ENCODE measurements around the gene INTS2.
"Not testable (repeated sequence)": the region's sequence is repeated elsewhere in the genome, so short reads cannot be mapped to it uniquely, and the experiment has no call there.

INTS2 gene

GRCh38 chr17:61927208-61928100 is at the start of gene INTS2:
Gene INTS2, minus strand, starts transcription at chr17:61927982. Its CDS starts 1,338 bp downstream, at chr17:61926644.
- DNase-seq (ENCODE audit: low read depth, low spot score): peak; percentile 86

GRCh38 chr17:61974115-61974514 is 46.3 kb upstream of the INTS2 start:
- no peak for DNase-seq (ENCODE audit: low read depth, low spot score)

- DNase-seq (ENCODE audit: low read depth, low spot score): no peak
Measured at GRCh38 chr17:61972311-61972710, 44.5 kb upstream of the INTS2 start.

DNA sequence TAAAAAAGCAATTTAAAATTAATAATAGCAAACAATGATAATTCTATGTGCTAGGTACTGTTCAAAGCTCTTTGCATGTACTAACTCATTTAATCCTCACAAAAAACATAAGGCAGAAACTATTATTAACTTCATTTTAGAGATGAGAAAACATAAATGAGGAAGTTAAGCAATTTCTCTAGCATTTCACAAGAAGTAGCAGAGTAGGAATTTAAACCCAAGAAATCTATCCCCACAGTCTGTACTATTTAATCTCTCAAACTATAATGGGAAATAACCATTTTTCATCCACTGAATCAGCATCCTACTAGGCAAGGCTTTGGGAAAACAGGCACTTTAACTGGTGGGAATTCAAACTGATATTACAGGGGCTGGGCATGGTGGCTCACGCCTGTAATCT is 42.2 kb upstream of the INTS2 start:
- no peak for DNase-seq (ENCODE audit: low read depth, low spot score)

DNA sequence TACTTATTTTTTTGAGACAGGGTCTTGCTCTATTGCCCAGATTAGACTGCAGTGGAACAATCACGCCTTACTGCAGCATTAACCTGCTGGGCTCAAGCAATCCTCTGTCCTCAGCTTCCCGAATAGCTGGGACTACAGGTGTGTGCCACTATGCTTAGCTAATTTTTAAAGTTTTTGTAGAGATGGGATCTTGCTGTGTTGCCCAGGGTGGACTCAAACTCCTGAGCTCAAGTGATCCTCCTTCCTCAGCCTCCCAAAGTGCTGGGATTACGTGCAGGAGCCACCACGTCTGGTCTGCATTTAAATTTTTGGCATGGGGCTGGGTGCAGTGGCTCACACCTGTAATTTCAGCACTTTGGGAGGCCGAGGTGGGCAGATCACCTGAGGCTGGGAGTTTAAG is 41.0 kb upstream of the INTS2 start:
- no peak for DNase-seq (ENCODE audit: low read depth, low spot score)

DNA sequence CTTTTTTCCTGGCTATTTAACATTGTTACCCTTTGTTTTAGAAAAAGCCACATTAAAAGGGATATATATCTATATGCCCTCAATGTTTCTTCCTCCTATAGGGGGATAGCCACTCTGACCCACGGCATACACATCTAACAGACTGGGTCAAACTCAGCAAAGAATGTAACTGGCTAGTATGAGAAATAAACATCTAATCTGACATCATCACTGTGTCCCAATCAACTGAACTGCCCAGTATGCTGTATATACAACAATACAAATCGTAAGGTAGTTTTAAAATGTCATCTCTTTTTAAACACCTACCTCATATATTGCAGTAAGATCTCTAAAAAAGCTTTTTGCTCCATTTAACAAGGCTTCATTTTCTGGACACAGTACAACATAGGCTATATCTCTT is 39.9 kb upstream of the INTS2 start:
- DNase-seq (ENCODE audit: low read depth, low spot score): no peak

DNA sequence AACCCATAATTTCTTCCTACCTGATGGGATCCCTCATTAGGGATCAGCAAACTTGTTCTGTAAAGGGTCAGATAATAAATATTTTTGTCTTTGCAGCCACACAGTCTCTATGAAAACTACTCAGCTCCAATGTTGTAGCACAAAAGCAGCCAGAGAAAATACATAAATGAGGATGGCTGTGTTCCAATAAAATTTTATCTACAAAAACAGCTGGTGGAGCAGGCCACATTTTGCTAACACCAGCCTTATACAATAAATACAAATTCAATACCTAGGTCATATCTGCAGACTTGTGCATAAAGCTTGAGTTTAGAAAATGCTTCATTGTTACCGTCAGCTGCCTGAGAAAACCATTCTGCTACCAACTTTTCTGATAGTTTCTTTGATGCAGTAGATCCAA is 38.4 kb upstream of the INTS2 start:
- DNase-seq (ENCODE audit: low read depth, low spot score): no peak

DNA sequence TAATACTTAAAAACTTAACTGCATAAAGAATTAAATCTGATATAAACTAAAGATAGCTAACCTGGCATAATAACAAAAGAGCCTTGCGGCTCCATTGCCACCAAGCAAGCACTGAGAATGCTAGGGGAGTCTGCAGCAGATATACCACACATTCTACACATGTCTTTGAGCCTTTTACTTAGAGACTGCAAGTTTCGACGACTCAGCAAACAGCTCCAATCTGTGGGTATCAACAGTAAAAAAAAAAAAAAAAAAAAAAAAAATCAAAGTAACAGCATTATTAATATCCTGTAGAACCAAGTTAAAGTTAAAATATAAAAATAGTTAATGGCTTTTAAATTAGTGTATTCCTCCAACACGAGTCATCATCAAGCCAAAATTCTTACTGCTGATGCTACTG is 27.8 kb upstream of the INTS2 start:
- DNase-seq (ENCODE audit: low read depth, low spot score): no peak

DNA sequence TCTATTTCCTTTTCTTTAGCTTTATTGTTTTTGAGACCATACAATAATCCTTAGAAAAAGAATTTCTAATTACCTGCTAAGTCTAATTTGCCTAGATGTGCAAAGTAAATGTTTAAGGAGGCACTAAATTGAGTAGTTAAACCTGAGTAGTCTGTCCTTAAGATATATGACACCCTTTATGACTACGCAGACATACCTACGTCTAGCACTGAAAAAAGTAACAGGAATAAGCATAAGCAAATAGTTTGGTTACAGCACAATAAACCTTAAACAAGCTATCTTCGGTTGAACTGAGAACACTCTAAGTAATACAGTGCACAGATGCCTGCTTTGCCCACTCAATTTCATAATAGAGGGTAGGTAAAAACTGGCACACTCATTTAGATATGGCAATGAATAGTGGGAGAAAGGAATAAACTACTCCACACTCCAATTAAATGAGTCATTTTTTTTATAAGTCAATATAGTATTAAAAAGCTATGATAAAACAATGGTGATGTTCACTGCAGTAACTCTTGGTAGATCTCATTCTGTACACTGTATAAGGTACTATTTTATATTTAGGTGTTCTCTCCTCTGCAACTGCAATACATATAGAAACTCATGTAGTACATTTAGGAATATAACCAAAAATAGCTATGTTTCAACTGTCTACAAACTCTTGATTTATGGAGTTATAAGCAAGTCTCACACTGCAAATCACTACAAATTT is 19.7 kb upstream of the INTS2 start:
- DNase-seq (ENCODE audit: low read depth, low spot score): no peak

- DNase-seq (ENCODE audit: low read depth, low spot score): no peak
Measured at GRCh38 chr17:61946359-61946758, 18.6 kb upstream of the INTS2 start.

GRCh38 chr17:61943117-61943516 is 15.3 kb upstream of the INTS2 start:
- DNase-seq (ENCODE audit: low read depth, low spot score): no peak

GRCh38 chr17:61942085-61942484 is 14.3 kb upstream of the INTS2 start:
- no peak for DNase-seq (ENCODE audit: low read depth, low spot score)

DNA sequence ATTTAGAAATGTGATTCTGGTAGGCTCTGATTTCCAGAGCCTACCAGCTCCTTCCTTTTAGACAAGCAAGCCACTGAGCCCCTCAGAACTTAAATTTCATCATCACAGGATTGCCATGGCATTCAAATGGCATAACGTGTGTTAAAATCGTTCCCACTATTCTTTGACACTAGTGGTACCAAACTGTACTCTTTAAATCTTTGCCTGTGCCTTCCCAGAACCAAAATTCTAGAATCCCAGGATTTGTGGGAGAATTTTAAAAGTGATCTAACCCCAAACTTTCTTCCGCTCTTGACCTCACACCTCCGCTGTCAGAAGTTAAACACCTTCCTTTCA is 287 bp upstream of the INTS2 start:
- no peak for DNase-seq (ENCODE audit: low read depth, low spot score)

DNA sequence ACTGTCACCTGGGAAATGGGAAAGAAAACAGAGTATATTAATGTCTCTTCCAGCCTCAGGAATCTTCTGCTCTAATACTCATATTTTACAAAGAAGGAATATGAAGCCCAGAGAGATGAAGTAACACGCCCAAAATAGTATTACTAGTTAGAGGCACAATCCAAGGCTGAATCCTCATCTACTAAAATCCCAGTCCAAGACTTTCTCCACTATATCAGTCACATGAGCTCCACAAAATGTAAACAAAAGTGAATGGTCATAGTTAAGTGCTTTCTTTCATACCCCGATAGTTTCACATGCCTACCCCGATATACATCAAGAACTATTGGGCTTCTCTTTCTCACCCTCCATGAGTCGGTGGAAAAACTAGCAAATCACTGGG is 965 bp downstream of the INTS2 start:
- peak; percentile 4 for DNase-seq (ENCODE audit: low read depth, low spot score)

GRCh38 chr17:61915162-61915561 is 12.6 kb downstream of the INTS2 start:
- not testable (repeated sequence) for DNase-seq (ENCODE audit: low read depth, low spot score)

GRCh38 chr17:61908292-61909037 is 19.3 kb downstream of the INTS2 start:
- no peak for DNase-seq (ENCODE audit: low read depth, low spot score)

DNA sequence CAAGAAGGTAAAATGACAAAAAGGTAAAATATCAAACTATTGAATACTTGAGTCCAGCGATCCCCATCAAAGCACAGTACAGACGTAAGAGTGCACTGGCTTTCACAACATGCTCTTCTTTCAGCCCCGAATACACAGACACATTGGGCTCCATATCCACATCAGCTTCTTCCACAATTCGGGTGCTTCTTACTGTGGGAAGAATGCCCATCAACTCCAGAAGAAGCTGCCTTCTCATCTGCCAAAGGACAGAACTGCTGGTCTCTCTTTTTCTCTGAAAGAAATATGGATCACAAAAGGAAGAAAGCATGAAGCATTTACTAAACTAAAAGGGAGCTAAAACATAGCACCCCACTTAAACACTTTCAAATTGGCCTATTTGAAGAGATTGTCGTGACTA is 20.4 kb downstream of the INTS2 start:
- DNase-seq (ENCODE audit: low read depth, low spot score): no peak

GRCh38 chr17:61904094-61904710 is 23.6 kb downstream of the INTS2 start:
- no peak for DNase-seq (ENCODE audit: low read depth, low spot score)

GRCh38 chr17:61903251-61903650 is 24.5 kb downstream of the INTS2 start:
- no peak for DNase-seq (ENCODE audit: low read depth, low spot score)

- no peak for DNase-seq (ENCODE audit: low read depth, low spot score)
Measured at GRCh38 chr17:61897548-61898180, 30.1 kb downstream of the INTS2 start.

DNA sequence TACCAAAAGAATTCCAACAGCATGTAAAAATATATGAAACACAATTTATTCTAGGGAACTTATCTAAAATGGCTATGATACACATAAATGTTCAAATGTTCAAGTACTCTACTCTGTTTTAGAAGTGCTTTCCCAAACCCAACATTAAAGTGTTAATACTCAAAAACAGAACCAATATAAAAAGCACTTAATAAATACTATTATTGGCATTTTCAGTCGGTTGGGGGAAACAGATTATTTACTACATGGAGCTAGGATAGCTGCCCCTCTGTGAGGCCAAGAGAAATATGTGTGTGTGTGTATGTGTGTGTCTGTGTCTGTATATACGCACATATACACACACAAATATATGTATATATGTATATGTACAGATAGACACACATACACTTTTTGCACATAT is 32.4 kb downstream of the INTS2 start:
- DNase-seq (ENCODE audit: low read depth, low spot score): no peak
